Right lobe of liver (tissue), 4 donors: ENCODE results near the gene HPSE2.

Experiments
- POLR2A ChIP-seq: fragments of 450-650 bp; IDR thresholded peaks from one replicate; pipeline ENCODE4 v1.6.1; 2017; ENCODE audit warnings: antibody characterized with exemption, mild to moderate bottlenecking
- TF ChIP-seq, protein P1 (sequence below), 4 donors: fragments of 200-600 bp in 3 of 4; fragments of 450-650 bp in 1 of 4; IDR thresholded peaks; one replicate each; pipeline versions ENCODE4 v1.5.1 to v1.8.0; 2016 to 2022; ENCODE audit warnings: antibody characterized with exemption in 4 of 4, mild to moderate bottlenecking in 2 of 4
- donor health status: DM: no; HTN: no; CAD: no.
- donor health status: DM: no; HTN: no; CAD: no.
- donor health status: DM: no; HTN: yes; CAD: no.

DNA sequence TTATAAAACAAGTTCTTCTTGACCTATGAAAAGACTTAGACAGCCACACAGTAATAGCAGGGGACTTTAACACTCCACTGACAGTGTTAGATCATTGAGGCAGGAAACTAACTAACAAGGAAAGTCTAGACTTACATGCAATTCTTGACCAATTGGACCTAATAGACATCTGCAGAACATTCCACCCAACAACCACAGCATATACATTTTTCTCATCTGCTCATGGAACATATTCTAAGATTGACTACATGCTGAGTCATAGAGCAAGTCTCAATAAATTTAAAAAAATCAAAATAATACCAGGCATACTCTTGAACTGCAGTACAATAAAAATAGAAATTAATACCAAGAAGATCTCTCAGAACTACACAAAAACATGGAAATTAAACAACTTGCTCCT is 569.4 kb downstream of the HPSE2 start:
- TF ChIP-seq, protein P1, sequence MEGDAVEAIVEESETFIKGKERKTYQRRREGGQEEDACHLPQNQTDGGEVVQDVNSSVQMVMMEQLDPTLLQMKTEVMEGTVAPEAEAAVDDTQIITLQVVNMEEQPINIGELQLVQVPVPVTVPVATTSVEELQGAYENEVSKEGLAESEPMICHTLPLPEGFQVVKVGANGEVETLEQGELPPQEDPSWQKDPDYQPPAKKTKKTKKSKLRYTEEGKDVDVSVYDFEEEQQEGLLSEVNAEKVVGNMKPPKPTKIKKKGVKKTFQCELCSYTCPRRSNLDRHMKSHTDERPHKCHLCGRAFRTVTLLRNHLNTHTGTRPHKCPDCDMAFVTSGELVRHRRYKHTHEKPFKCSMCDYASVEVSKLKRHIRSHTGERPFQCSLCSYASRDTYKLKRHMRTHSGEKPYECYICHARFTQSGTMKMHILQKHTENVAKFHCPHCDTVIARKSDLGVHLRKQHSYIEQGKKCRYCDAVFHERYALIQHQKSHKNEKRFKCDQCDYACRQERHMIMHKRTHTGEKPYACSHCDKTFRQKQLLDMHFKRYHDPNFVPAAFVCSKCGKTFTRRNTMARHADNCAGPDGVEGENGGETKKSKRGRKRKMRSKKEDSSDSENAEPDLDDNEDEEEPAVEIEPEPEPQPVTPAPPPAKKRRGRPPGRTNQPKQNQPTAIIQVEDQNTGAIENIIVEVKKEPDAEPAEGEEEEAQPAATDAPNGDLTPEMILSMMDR (IDR thresholded peaks at IDR 0.05), result no peak
- TF ChIP-seq POLR2A, result no peak
